Progenitor cell of endocrine pancreas (in vitro differentiated cells): ENCODE results near the gene ACP6. TPM values are rescaled to one million over a fixed set of nuclear protein-coding genes. Genes with fewer than 3 reads are reported as not detected.

Source experiments
- DNase-seq: peaks from one replicate; pipeline ENCODE4 v3.0.0; 2021; ENCODE audit warnings: low spot score; ENCODE audit not compliant: unreplicated experiment
- H3K27ac Mint-ChIP-seq: 2 replicates; pipeline ENCODE4 v1.8.0; 2021; ENCODE audit warnings: mild to moderate bottlenecking, moderate library complexity, mixed read lengths
- H3K27me3 Mint-ChIP-seq: 2 replicates; pipeline ENCODE4 v1.8.0; 2021; ENCODE audit warnings: mixed read lengths
- H3K36me3 Mint-ChIP-seq: 2 replicates; pipeline ENCODE4 v1.8.0; 2022; ENCODE audit warnings: mixed read lengths; ENCODE audit not compliant: insufficient read depth
- H3K4me1 Mint-ChIP-seq: 2 replicates; pipeline ENCODE4 v1.8.0; 2021; ENCODE audit warnings: low read depth, mixed read lengths
- H3K4me3 Mint-ChIP-seq: 2 replicates; pipeline ENCODE4 v1.8.0; 2021; ENCODE audit warnings: low read depth, mild to moderate bottlenecking, moderate library complexity, mixed read lengths
- H3K9me3 Mint-ChIP-seq: 2 replicates; pipeline ENCODE4 v1.8.0; 2021; ENCODE audit warnings: low read depth, mixed read lengths
- CTCF ChIP-seq: fragments of 200-600 bp; sonication (generic); IDR thresholded peaks from one replicate; pipeline ENCODE4 v1.5.0; 2021; ENCODE audit warnings: antibody characterized with exemption, mild to moderate bottlenecking; ENCODE audit not compliant: unreplicated experiment
- total RNA-seq: library from RNA; stranded (reverse); gene quantifications from 2 replicates; pipeline ENCODE4 v1.2.1, GENCODE V29; 2021

Gene ACP6
- total RNA-seq, 1 donor from 2014 or later = 25.9 TPM

- Mint-ChIP-seq H3K4me1 (peaks cover 22% of the 10 kb centered on the region), H3K36me3 (peaks cover 25% of the 10 kb centered on the region), H3K4me3 (no peak overlapping the region), H3K9me3 (peaks cover 23% of the 10 kb centered on the region), H3K27ac (no peak overlapping the region), H3K27me3 (no peaks in the 10 kb centered on the region)
- no peak for TF ChIP-seq CTCF
- DNase-seq = no peak
These were observed 6.1 kb downstream of the ACP6 start for GRCh38 chr1:147664206-147664605.

DNA sequence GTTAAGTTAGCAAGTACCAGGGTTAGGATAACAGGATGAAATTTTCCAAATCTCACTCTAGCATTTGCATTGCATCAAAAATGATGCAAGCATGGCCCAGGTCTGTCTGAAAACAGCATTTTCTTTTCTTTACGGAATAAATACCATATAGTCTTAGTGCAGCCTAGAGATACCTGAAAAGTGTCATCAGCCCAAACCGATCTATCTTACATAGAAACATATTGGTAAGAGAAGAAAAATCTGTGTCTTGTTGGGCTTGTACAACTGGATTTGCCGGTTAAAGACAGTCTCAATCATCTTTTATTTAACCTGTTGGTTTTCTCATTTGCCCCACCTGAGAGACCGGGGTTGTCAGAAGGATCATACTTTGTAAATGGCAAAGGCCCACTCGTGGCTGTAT, 15.8 kb downstream of the ACP6 start:
- Mint-ChIP-seq H3K4me3 (no peak overlapping the region), H3K4me1 (no peaks in the 10 kb centered on the region), H3K27ac (no peak overlapping the region), H3K27me3 (no peaks in the 10 kb centered on the region), H3K36me3 (peaks cover 22% of the 10 kb centered on the region), H3K9me3 (no peaks in the 10 kb centered on the region)
- no peak for TF ChIP-seq CTCF
- DNase-seq = no peak

GRCh38 chr1:147652306-147652705, 18.0 kb downstream of the ACP6 start:
- Mint-ChIP-seq H3K27ac (no peak overlapping the region), H3K4me3 (no peak overlapping the region), H3K27me3 (no peaks in the 10 kb centered on the region), H3K36me3 (peaks cover 20% of the 10 kb centered on the region), H3K4me1 (no peaks in the 10 kb centered on the region), H3K9me3 (no peaks in the 10 kb centered on the region)
- no peak for DNase-seq
- TF ChIP-seq CTCF = no peak

DNA sequence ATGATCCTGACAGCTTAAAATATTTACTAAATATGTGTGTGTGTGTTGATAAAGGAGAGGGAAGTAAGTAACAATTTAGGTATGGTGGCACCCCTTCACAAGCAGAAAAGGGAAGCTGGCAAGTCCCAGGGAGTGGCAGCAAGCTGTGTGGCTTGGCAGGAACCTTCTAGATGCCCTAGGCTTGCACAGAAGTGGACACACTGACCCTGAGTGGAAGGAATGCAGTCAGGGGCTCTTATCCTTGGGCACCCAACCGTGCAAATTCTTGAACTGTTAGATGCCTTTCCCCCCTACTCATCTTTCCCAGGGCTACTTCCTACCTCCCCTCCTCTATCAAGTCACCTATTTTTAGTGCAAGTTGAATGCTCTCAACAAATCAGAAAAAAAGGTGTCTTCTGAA, 18.9 kb downstream of the ACP6 start:
- Mint-ChIP-seq H3K27ac (no peak overlapping the region), H3K4me1 (no peaks in the 10 kb centered on the region), H3K4me3 (no peak overlapping the region), H3K9me3 (no peaks in the 10 kb centered on the region), H3K36me3 (peaks cover 23% of the 10 kb centered on the region), H3K27me3 (no peaks in the 10 kb centered on the region)
- no peak for DNase-seq
- TF ChIP-seq CTCF = no peak

- no peak for TF ChIP-seq CTCF
- no peaks in the 10 kb centered on the region for H3K4me1 Mint-ChIP-seq
- H3K4me3 Mint-ChIP-seq = no peak overlapping the region
- H3K27ac Mint-ChIP-seq = no peak overlapping the region
- H3K9me3 Mint-ChIP-seq = no peaks in the 10 kb centered on the region
- no peak for DNase-seq
- H3K36me3 Mint-ChIP-seq = peaks cover 25% of the 10 kb centered on the region
- no peaks in the 10 kb centered on the region for H3K27me3 Mint-ChIP-seq
These were observed 21.4 kb downstream of the ACP6 start for GRCh38 chr1:147648933-147649332.
